D721Med (cell line): Measurements from ENCODE around the gene MRPS12.

Source experiments
- DNase-seq: peaks from one replicate; pipeline ENCODE4 v3.0.0; 2011; ENCODE audit warnings: low spot score; ENCODE audit not compliant: insufficient read length
- FAIRE-seq: peaks from 2 replicates; lab custom pipeline; 2011; peaks lifted over from hg19 to GRCh38; lab: Jason Lieb, UNC
- TF ChIP-seq, protein P1 (sequence below): IDR thresholded peaks from 2 replicates; pipeline ENCODE4 v1.5.1; 2012; ENCODE audit warnings: mild to moderate bottlenecking, control low read depth; ENCODE audit not compliant: insufficient read depth; ENCODE audit errors: missing control alignments

MRPS12 gene

DNA sequence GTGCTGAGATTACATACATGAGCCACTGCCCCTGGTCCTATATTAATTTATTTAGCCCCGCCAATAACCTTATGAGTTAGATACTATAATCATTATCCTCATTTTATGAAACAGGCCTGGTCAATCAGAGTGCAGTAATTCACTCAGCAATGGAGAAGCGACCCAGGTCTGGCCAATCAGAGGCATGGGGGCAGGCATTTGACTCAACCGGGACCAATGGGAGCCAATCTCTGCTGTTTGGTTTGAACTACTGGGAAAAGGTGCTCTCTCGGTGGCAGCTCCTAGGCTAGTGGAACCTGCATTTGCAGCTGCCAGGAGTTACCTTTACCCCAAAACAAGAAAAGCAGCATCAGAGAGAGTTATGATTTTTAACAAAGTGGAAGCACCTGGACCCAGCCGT lies 37.9 kb upstream of the MRPS12 start:
- FAIRE-seq (no peak), DNase-seq (no peak)
- TF ChIP-seq, protein P1, sequence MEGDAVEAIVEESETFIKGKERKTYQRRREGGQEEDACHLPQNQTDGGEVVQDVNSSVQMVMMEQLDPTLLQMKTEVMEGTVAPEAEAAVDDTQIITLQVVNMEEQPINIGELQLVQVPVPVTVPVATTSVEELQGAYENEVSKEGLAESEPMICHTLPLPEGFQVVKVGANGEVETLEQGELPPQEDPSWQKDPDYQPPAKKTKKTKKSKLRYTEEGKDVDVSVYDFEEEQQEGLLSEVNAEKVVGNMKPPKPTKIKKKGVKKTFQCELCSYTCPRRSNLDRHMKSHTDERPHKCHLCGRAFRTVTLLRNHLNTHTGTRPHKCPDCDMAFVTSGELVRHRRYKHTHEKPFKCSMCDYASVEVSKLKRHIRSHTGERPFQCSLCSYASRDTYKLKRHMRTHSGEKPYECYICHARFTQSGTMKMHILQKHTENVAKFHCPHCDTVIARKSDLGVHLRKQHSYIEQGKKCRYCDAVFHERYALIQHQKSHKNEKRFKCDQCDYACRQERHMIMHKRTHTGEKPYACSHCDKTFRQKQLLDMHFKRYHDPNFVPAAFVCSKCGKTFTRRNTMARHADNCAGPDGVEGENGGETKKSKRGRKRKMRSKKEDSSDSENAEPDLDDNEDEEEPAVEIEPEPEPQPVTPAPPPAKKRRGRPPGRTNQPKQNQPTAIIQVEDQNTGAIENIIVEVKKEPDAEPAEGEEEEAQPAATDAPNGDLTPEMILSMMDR, result no peak

DNA sequence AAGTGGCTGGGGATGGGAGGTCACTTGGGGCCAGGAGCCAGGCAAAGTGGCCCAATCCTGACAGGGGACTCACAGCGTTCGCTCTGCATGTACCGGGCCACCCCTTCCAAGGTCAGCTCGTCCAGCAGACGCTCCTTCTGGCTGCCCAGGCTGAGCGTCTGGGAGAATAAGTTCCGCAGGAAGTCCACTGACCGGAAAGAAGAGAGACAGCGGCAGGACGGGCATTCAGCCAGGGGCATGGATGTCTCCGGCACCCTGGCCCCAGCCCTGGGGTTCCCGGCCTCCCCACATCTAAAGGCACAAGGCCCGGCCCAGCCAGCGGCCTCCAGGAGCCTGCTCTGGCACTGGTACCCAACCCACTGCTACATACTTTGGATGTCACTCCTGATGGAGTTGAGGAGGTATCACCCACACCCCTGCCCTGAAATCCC lies 37.4 kb upstream of the MRPS12 start:
- DNase-seq, result no peak
- TF ChIP-seq, protein P1, result no peak
- no peak for FAIRE-seq

DNA sequence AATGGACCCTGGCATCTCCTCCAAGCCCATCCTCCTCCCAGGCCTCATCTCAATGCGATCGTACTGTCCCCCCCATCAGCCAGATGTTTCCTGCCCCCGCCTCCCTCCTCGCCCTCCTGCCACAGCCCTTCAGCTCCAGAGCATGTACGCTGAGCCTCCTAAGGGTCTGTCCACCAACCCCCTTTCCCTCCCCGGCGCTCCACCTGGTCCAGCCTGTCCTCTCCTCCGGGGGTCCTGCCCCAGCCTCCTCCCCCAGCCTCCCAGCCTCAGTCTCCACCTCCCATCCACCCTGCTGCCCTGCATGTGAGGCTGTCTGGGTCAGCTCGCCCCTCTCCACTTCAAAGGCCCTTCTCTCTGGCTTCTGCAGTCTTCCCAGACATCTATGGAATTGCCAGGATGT lies 35.8 kb upstream of the MRPS12 start:
- no peak for DNase-seq
- TF ChIP-seq, protein P1, result no peak
- no peak for FAIRE-seq

DNA sequence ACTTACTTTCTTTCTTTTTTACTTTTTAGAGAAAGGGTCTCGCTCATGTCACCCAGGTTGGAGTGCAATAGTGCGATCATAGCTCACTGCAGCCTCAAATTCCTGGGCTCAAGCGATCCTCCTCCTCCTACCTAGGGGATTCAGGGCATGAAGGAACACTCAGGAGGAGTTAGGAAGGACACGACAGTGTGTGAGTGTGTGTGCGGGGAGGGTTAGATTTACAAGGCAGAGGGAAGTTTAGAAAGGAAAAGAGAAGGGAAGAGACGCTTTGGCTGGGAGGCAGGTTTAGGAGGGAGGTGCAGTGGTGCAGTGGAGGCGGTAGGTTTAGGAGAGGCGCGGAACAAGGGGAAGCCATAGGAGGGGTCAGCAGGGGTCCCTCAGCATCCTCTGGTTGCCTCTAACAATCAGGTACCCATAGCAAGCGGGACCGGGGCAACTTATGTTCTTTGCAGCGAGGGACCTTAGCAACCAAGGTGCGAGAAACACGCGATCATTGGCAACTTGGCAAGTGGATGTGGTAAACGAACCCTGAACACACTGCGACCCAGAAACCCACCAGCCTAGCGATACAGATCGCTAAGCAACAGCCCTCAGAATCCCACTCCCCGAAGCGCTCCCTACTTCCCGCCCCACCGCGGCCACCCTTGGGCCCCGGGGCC lies 31.8 kb upstream of the MRPS12 start:
- FAIRE-seq (no peak), DNase-seq (no peak)
- TF ChIP-seq, protein P1, result no peak

DNA sequence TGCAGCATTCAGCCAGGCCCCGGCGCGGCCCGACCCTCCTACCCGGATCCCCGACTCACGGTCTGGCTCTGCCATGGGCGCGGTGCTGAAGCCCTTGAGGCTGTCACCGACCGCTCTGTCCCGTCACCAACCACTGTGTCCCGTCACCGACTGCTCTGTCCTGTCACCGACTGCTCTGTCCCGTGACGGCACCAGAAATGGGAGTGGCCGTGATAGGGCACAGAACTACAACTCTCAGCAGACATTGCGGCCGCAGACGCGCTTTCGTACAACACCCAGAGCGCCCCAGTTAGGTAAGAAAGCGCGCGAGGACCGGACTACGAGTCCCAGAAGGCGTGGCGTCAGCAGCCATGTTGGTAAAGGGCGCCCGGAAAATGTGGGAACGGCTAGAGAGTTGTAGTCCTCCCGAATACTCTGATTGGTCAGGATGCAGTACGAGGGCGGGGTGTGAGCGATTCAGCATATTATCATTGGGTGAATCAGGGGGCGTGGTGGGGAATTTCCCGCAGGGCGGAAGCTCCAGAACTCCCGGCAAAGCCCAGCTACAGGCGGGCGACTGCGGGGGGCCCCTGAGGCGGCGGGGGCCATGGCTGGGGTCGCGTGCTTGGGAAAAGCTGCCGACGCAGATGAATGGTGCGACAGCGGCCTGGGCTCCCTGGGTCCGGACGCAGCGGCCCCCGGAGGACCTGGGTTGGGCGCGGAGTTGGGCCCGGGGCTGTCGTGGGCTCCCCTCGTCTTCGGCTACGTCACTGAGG lies 31.1 kb upstream of the MRPS12 start, which contains the start of the genes NFKBIB and SIRT2:
TSS of gene NFKBIB (plus strand) at position 523 of the 755 bp plus-strand sequence. CDS start at position 587, 64 bp downstream.
TSS of gene SIRT2 (minus strand) at position 172 of the 755 bp plus-strand sequence. CDS start at position 75, 97 bp downstream.
- DNase-seq (peak; percentile 95), FAIRE-seq (no peak)
- TF ChIP-seq, protein P1, result no peak

DNA sequence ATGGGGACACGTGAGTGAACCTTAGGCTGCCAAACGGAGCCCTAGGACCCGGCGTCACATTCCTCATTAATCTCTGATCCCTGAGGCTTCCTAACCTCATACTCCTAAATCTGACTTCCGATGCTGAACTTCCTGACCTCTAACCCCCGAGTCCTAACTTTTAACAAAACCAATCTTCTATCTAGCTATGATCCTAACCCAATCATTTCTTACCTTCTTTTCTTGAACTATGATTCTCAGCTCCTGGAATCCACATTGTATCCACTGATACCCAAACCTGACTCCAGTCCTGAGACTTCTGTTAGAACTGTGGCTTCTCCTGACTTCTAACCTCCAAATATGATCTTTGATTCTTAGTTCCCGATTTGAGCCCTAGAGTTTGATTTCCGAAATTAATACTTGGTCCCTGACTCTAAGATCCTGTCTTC lies 30.5 kb upstream of the MRPS12 start:
- TF ChIP-seq, protein P1, result no peak
- no peak for DNase-seq

DNA sequence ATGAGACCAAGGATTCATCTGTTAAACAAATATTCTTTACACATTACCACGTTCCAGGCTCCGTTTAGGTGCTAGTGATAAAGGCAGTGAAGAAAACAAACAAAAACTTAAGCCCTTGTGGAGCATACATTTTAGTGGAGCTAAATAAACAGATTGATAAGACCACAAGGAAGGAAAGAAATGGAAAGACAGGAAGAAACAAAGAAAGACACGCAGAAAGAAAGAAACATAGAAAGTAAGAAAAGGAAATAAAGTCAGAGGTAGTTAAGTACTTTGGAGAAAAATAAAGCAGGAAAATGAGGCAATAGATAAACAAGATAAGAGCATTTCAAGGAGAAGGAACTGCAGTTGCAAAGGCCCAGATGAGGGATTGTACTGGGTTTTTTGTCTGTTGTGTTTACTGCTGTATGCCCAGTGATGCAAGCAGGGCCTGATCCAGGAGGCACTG lies 30.0 kb upstream of the MRPS12 start:
- TF ChIP-seq, protein P1, result no peak
- DNase-seq (no peak), FAIRE-seq (no peak)

More for the DNA sequence above, 30.5 kb upstream of the MRPS12 start:
- no peak for FAIRE-seq
